HCT116 (cell line): ENCODE data around the gene ZNF521. TPM values are rescaled to one million over a fixed set of nuclear protein-coding genes. Genes with fewer than 3 reads are reported as not detected.

Source experiments
- ATAC-seq: fragments of 200-7000 bp; cut with Tn5 transposase; 2 replicates; pipeline ENCODE4 v1.9.1; 2020; ENCODE audit warnings: mild to moderate bottlenecking, moderate library complexity
- BruUV-seq: library from RNA; stranded (reverse); fragments of 400-500 nt; replicated peaks from 2 replicates; lab custom pipeline; 2021; lab: Mats Ljungman, UMichigan
- CTCF ChIA-PET: fragments of 300-600 bp; sonication (Branson Sonifier 250); formaldehyde crosslinking; loops from one replicate; lab custom pipeline; 2021; ENCODE audit warnings: antibody characterized with exemption; lab: Charles Lee
- POLR2A ChIA-PET: fragments of 300-600, 350-600 bp; sonication (Branson Sonifier 250); formaldehyde crosslinking; loops from one replicate; lab custom pipeline; 2021; ENCODE audit warnings: antibody characterized with exemption; lab: Charles Lee
- RAD21 ChIA-PET, 2 experiments: fragments of 300-600 bp; sonication (Branson Sonifier 250); formaldehyde crosslinking; loops; one replicate each; lab custom pipeline; 2023; ENCODE audit warnings: low total read pairs in 2 of 2; ENCODE audit not compliant: uncharacterized antibody in 2 of 2, unreplicated experiment in 2 of 2, low non-redundant PET in 1 of 2; lab: Charles Lee
- DNase-seq: peaks from one replicate; pipeline ENCODE4 v3.0.0-alpha.2; 2010; ENCODE audit warnings: low read depth, low spot score
- H2AFZ ChIP-seq: fragments of 200-600 bp; shearing (Covaris generic), sonication (generic); 2 replicates; pipeline ENCODE4 v1.6.1; 2017; ENCODE audit warnings: low read depth, mixed run types, mixed read lengths, antibody characterized with exemption, low read length; ENCODE audit not compliant: poor library complexity, severe bottlenecking
- H3K27ac ChIP-seq: 2 replicates; pipeline ENCODE4 v1.5.1; 2012; ENCODE audit warnings: low read depth, low read length
- H3K27me3 ChIP-seq: fragments of 200-600 bp; sonication (generic); 2 replicates; pipeline ENCODE4 v1.6.1; 2016; ENCODE audit warnings: mixed run types, low read length, mixed read lengths; ENCODE audit not compliant: insufficient read depth
- H3K36me3 ChIP-seq, 2 experiments: fragments of 200-500 bp in 1 of 2; fragments of 200-600 bp in 1 of 2; sonication (Bioruptor generic) in 1 of 2; sonication (generic) in 1 of 2; 2 replicates each; pipeline versions ENCODE4 v1.5.1 to v1.6.1; 2014 to 2016; ENCODE audit warnings: low read length in 2 of 2, inconsistent platforms in 1 of 2, mixed read lengths in 1 of 2, mixed run types in 1 of 2; ENCODE audit not compliant: insufficient read depth in 2 of 2, control insufficient read depth in 1 of 2
- H3K4me1 ChIP-seq, 2 experiments: fragments of 200-600 bp in 1 of 2; sonication (generic) in 1 of 2; 2 replicates each; pipeline versions ENCODE4 v1.5.1 to v1.6.1; 2012 to 2017; ENCODE audit warnings: low read length in 2 of 2, inconsistent platforms in 1 of 2, mild to moderate bottlenecking in 1 of 2, mixed read lengths in 1 of 2, mixed run types in 1 of 2, moderate library complexity in 1 of 2; ENCODE audit not compliant: insufficient read depth in 2 of 2, control insufficient read depth in 1 of 2
- H3K4me2 ChIP-seq: fragments of 200-600 bp; sonication (generic); 2 replicates; pipeline ENCODE4 v1.6.1; 2017; ENCODE audit warnings: mixed run types, low read length, mixed read lengths
- H3K4me3 ChIP-seq, 2 experiments: fragments of 200-600 bp in 1 of 2; sonication (generic) in 1 of 2; replicated peaks in 1 of 2; 2 replicates each; pipeline ENCODE4 v1.5.1; 2011 to 2016; ENCODE audit warnings: low read length in 2 of 2, control low read depth in 1 of 2, low read depth in 1 of 2, mild to moderate bottlenecking in 1 of 2, mixed read lengths in 1 of 2, mixed run types in 1 of 2
- H3K79me2 ChIP-seq: fragments of 200-600 bp; sonication (generic); 2 replicates; pipeline ENCODE4 v1.6.1; 2017; ENCODE audit warnings: mild to moderate bottlenecking, mixed run types, low read length, moderate library complexity, mixed read lengths; ENCODE audit not compliant: insufficient read depth
- H3K9ac ChIP-seq: fragments of 200-600 bp; sonication (generic); 2 replicates; pipeline ENCODE4 v1.6.1; 2016; ENCODE audit warnings: low read length, mixed read lengths
- H3K9me2 ChIP-seq: fragments of 200-600 bp; sonication (generic), shearing (Covaris generic); 2 replicates; pipeline ENCODE4 v1.6.1; 2017; ENCODE audit warnings: mixed run types, mild to moderate bottlenecking, moderate library complexity; ENCODE audit not compliant: insufficient read depth
- H3K9me3 ChIP-seq, 2 experiments: fragments of 200-500 bp in 1 of 2; fragments of 200-600 bp in 1 of 2; sonication (Bioruptor generic) in 1 of 2; sonication (generic) in 1 of 2; 2 replicates each; pipeline ENCODE4 v1.6.1; 2014 to 2017; ENCODE audit warnings: low read length in 2 of 2, mixed read lengths in 2 of 2, inconsistent platforms in 1 of 2, low read depth in 1 of 2, mild to moderate bottlenecking in 1 of 2, mixed run types in 1 of 2, moderate library complexity in 1 of 2; ENCODE audit not compliant: control insufficient read depth in 1 of 2, insufficient read depth in 1 of 2
- H4K20me1 ChIP-seq: fragments of 200-600 bp; sonication (generic), shearing (Covaris generic); 2 replicates; pipeline ENCODE4 v1.6.1; 2017; ENCODE audit warnings: mixed run types, mild to moderate bottlenecking, moderate library complexity; ENCODE audit not compliant: insufficient read depth
- CBX3 ChIP-seq: IDR thresholded peaks from 2 replicates; pipeline ENCODE4 v1.6.1; 2012; ENCODE audit warnings: low read depth
- CEBPB ChIP-seq: IDR thresholded peaks from 2 replicates; pipeline ENCODE4 v1.6.1; 2012; ENCODE audit warnings: low read depth
- EGR1 ChIP-seq: IDR thresholded peaks from 2 replicates; pipeline ENCODE4 v1.6.1; 2012; ENCODE audit warnings: low read depth
- EZH2 ChIP-seq: fragments of 200-600 bp; sonication (generic); IDR thresholded peaks from 2 replicates; pipeline ENCODE4 v1.6.1; 2017; ENCODE audit warnings: antibody characterized with exemption, mixed run types
- FOSL1 ChIP-seq: IDR thresholded peaks from 2 replicates; pipeline ENCODE4 v1.6.1; 2012; ENCODE audit warnings: low read depth
- POLR2A ChIP-seq: IDR thresholded peaks from 2 replicates; pipeline ENCODE4 v1.7.0; 2011; ENCODE audit warnings: borderline replicate concordance; ENCODE audit not compliant: insufficient read depth, insufficient read length; ENCODE audit errors: extremely low read depth
- POLR2AphosphoS5 ChIP-seq: IDR thresholded peaks from 2 replicates; pipeline ENCODE4 v1.6.1; 2011; ENCODE audit warnings: mild to moderate bottlenecking, low read depth, low read length, moderate library complexity
- RAD21 ChIP-seq: IDR thresholded peaks from 2 replicates; pipeline ENCODE4 v1.6.1; 2012; ENCODE audit warnings: low read depth, mild to moderate bottlenecking
- REST ChIP-seq: IDR thresholded peaks from 2 replicates; pipeline ENCODE4 v1.6.1; 2012; ENCODE audit warnings: low read depth
- SIN3A ChIP-seq: IDR thresholded peaks from 2 replicates; pipeline ENCODE4 v1.6.1; 2012; ENCODE audit warnings: low read depth
- TCF7L2 ChIP-seq: IDR thresholded peaks from 2 replicates; pipeline ENCODE4 v1.7.0; 2011; ENCODE audit warnings: borderline replicate concordance, inconsistent platforms; ENCODE audit not compliant: insufficient read depth, insufficient read length; ENCODE audit errors: extremely low read depth
- YY1 ChIP-seq: IDR thresholded peaks from 2 replicates; pipeline ENCODE4 v1.6.1; 2011; ENCODE audit warnings: low read length, low read depth, moderate library complexity, mild to moderate bottlenecking; ENCODE audit not compliant: insufficient replicate concordance; ENCODE audit errors: extremely low read depth
- ZFX ChIP-seq: fragments of 450-650 bp; IDR thresholded peaks from 2 replicates; pipeline ENCODE4 v1.6.1; 2017
- ZNF274 ChIP-seq: fragments of 200-500 bp; sonication (Bioruptor generic); IDR thresholded peaks from 2 replicates; pipeline ENCODE4 v1.6.1; 2014; ENCODE audit warnings: mild to moderate bottlenecking, low read depth, low read length, inconsistent platforms
- intact Hi-C: fragments of 100-400 bp; cut with micrococcal nuclease; formaldehyde crosslinking; loops from 2 replicates; pipeline ENCODE4 v1.10.0; 2022
- total RNA-seq: library from RNA; stranded (reverse); gene quantifications from one replicate; pipeline ENCODE4 v1.2.1, GENCODE V29; 2021; ENCODE audit not compliant: unreplicated experiment
- TF ChIP-seq, protein P1 (sequence below): IDR thresholded peaks from 2 replicates; pipeline ENCODE4 v1.6.1; 2011; ENCODE audit warnings: mild to moderate bottlenecking, low read length, moderate library complexity; ENCODE audit not compliant: insufficient replicate concordance; ENCODE audit errors: extremely low read depth
- TF ChIP-seq, protein P2 (sequence below): IDR thresholded peaks from 2 replicates; pipeline ENCODE4 v1.6.1; 2012
- TF ChIP-seq, protein P3 (sequence below): IDR thresholded peaks from 2 replicates; pipeline ENCODE4 v1.6.1; 2012

The ZNF521 gene
- total RNA-seq, 1 experiment from 2014 or later: 0.10 TPM

- H3K9ac ChIP-seq: no peak overlapping the region
- no peaks in the 10 kb centered on the region for H3K9me3 ChIP-seq
- no peak for DNase-seq
- ChIA-PET RAD21 (no interaction called here), POLR2A (no interaction called here), CTCF (no interaction called here)
- no peak overlapping the region for H2AFZ ChIP-seq
- intact Hi-C loops: no loop called here
- ATAC-seq: no peak
- no peaks in the 10 kb centered on the region for H3K36me3 ChIP-seq
- no peaks in the 10 kb centered on the region for H3K79me2 ChIP-seq
- TF ChIP-seq, protein P1, sequence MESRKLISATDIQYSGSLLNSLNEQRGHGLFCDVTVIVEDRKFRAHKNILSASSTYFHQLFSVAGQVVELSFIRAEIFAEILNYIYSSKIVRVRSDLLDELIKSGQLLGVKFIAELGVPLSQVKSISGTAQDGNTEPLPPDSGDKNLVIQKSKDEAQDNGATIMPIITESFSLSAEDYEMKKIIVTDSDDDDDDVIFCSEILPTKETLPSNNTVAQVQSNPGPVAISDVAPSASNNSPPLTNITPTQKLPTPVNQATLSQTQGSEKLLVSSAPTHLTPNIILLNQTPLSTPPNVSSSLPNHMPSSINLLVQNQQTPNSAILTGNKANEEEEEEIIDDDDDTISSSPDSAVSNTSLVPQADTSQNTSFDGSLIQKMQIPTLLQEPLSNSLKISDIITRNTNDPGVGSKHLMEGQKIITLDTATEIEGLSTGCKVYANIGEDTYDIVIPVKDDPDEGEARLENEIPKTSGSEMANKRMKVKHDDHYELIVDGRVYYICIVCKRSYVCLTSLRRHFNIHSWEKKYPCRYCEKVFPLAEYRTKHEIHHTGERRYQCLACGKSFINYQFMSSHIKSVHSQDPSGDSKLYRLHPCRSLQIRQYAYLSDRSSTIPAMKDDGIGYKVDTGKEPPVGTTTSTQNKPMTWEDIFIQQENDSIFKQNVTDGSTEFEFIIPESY: no peak
- no peak for TF ChIP-seq CEBPB
- no peak for TF ChIP-seq FOSL1
- no peak for TF ChIP-seq SIN3A
- no peak for TF ChIP-seq YY1
- BruUV-seq: no TSS peak
- no peaks in the 10 kb centered on the region for H4K20me1 ChIP-seq
- peaks cover 8% of the 10 kb centered on the region; the same call in 1 of the 2 replicates for H3K27me3 ChIP-seq
- no peak overlapping the region for H3K4me3 ChIP-seq
- no peaks in the 10 kb centered on the region for H3K4me1 ChIP-seq
- H3K4me2 ChIP-seq: no peak overlapping the region
- no peaks in the 10 kb centered on the region for H3K9me2 ChIP-seq
- H3K27ac ChIP-seq: no peak overlapping the region
These were observed 254.9 kb downstream of the ZNF521 start for GRCh38 chr18:25097057-25097456.

- Histone ChIP-seq H2AFZ (no peak overlapping the region), H3K9ac (no peak overlapping the region), H3K79me2 (no peaks in the 10 kb centered on the region), H3K4me2 (no peak overlapping the region), H3K9me3 (no peaks in the 10 kb centered on the region), H4K20me1 (no peaks in the 10 kb centered on the region), H3K27ac (no peak overlapping the region), H3K4me1 (no peaks in the 10 kb centered on the region), H3K4me3 (no peak overlapping the region), H3K27me3 (0 out of 2 replicates have a peak, but pooled peaks cover 8% of the 10 kb centered on the region), H3K36me3 (no peaks in the 10 kb centered on the region), H3K9me2 (no peaks in the 10 kb centered on the region)
- no peak for ATAC-seq
- BruUV-seq: no TSS peak
- POLR2A ChIA-PET: no interaction called here
- DNase-seq: no peak
- intact Hi-C loops: no loop called here
- CTCF ChIA-PET: no interaction called here
- RAD21 ChIA-PET: no interaction called here
- TF ChIP-seq, protein P2, sequence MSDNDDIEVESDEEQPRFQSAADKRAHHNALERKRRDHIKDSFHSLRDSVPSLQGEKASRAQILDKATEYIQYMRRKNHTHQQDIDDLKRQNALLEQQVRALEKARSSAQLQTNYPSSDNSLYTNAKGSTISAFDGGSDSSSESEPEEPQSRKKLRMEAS: no peak
- TF ChIP-seq FOSL1: no peak
- no peak for TF ChIP-seq EZH2
- TF ChIP-seq TCF7L2: no peak
- TF ChIP-seq RAD21: no peak
- TF ChIP-seq, protein P3, sequence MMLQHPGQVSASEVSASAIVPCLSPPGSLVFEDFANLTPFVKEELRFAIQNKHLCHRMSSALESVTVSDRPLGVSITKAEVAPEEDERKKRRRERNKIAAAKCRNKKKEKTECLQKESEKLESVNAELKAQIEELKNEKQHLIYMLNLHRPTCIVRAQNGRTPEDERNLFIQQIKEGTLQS: no peak
- no peak for TF ChIP-seq ZNF274
- TF ChIP-seq REST: no peak
- no peak for TF ChIP-seq SIN3A
- TF ChIP-seq POLR2AphosphoS5: no peak
- no peak for TF ChIP-seq EGR1
- no peak for TF ChIP-seq CBX3
- TF ChIP-seq CEBPB: no peak
- TF ChIP-seq POLR2A: no peak
- no peak for TF ChIP-seq ZFX
These were observed 258.8 kb downstream of the ZNF521 start for GRCh38 chr18:25093141-25093540.
